Body of pancreas (tissue), 4 donors: ENCODE results near the gene SAP130.

Source experiments
- CTCF ChIP-seq, 7 experiments: fragments of 450-650 bp in 4 of 7; fragments of 200-600 bp in 3 of 7; sonication (generic) in 3 of 7; IDR thresholded peaks; one replicate each; pipeline ENCODE4 v1.5.1; 2016 to 2019; ENCODE audit warnings: antibody characterized with exemption in 7 of 7
- POLR2A ChIP-seq, 3 donors: fragments of 450-650 bp; IDR thresholded peaks; one replicate each; pipeline ENCODE4 v1.6.1; 2016; ENCODE audit warnings: antibody characterized with exemption in 3 of 3, mild to moderate bottlenecking in 2 of 3

- no peak for TF ChIP-seq CTCF (IDR thresholded peaks at IDR 0.05)
- no peak for TF ChIP-seq POLR2A (IDR thresholded peaks at IDR 0.05)
Measured at GRCh38 chr2:128069769-128070168, 41.9 kb upstream of the SAP130 start.
